Inflammatory macrophage treated with lipopolysaccharide for 1 hour (primary cell): Measurements from ENCODE around the gene ATP8A1.
"Not testable (repeated sequence)": the region's sequence is repeated elsewhere in the genome, so short reads cannot be mapped to it uniquely, and the experiment has no call there.

Experiments
- DNase-seq, 2 donors: peaks; one replicate each; pipeline ENCODE4 v3.0.0-alpha.2; 2020 to 2022

Gene ATP8A1

GRCh38 chr4:42656944-42657792 is at the start of gene ATP8A1:
Gene ATP8A1 (minus strand): TSS chr4:42657105. CDS start chr4:42656873, 232 bp downstream.
- DNase-seq = peak; percentile 84 to 89

- DNase-seq = no peak
These were observed 49.2 kb upstream of the ATP8A1 start for GRCh38 chr4:42706086-42706485.

- no peak for DNase-seq
These were observed 46.9 kb upstream of the ATP8A1 start for GRCh38 chr4:42703813-42704212.

GRCh38 chr4:42702895-42703294 is 46.0 kb upstream of the ATP8A1 start:
- DNase-seq = no peak

GRCh38 chr4:42701780-42702179 is 44.9 kb upstream of the ATP8A1 start:
- not testable (repeated sequence) for DNase-seq

- DNase-seq = no peak
These were observed 33.6 kb upstream of the ATP8A1 start for GRCh38 chr4:42690537-42690936.

GRCh38 chr4:42683393-42683792 is 26.5 kb upstream of the ATP8A1 start:
- peak in 1 of 2 donors; percentile 3 for DNase-seq

GRCh38 chr4:42678512-42678911 is 21.6 kb upstream of the ATP8A1 start:
- no peak for DNase-seq

- DNase-seq = no peak
These were observed 19.4 kb upstream of the ATP8A1 start for GRCh38 chr4:42676066-42676951.

- DNase-seq = no peak
These were observed 16.1 kb upstream of the ATP8A1 start for GRCh38 chr4:42673082-42673425.

- DNase-seq = no peak
These were observed 15.6 kb upstream of the ATP8A1 start for GRCh38 chr4:42672359-42673081.

- no peak for DNase-seq
These were observed 14.7 kb upstream of the ATP8A1 start for GRCh38 chr4:42671431-42672194.

GRCh38 chr4:42658261-42658660 is 1.4 kb upstream of the ATP8A1 start:
- no peak for DNase-seq

- no peak for DNase-seq
These were observed 294 bp downstream of the ATP8A1 start for GRCh38 chr4:42656679-42656943.

- peak in 1 of 2 donors; percentile 52 for DNase-seq
These were observed 805 bp downstream of the ATP8A1 start for GRCh38 chr4:42655921-42656678.

- no peak for DNase-seq
These were observed 1.7 kb downstream of the ATP8A1 start for GRCh38 chr4:42655269-42655637.

GRCh38 chr4:42654631-42655268 is 2.2 kb downstream of the ATP8A1 start:
- DNase-seq = peak; percentile 42 to 50

GRCh38 chr4:42653626-42654560 is 3.0 kb downstream of the ATP8A1 start:
- no peak for DNase-seq

GRCh38 chr4:42652529-42653231 is 4.2 kb downstream of the ATP8A1 start:
- DNase-seq = not testable (repeated sequence)

GRCh38 chr4:42649870-42650269 is 7.0 kb downstream of the ATP8A1 start:
- no peak for DNase-seq
